HG03095 (cell line): ENCODE results near the gene ENGASE.

ENCODE experiments used
- ATAC-seq: cut with Tn5 transposase; IDR thresholded peaks from one replicate; pipeline ENCODE4 v1.9.1; 2021; ENCODE audit warnings: moderate library complexity; ENCODE audit not compliant: unreplicated experiment

The ENGASE gene

DNA sequence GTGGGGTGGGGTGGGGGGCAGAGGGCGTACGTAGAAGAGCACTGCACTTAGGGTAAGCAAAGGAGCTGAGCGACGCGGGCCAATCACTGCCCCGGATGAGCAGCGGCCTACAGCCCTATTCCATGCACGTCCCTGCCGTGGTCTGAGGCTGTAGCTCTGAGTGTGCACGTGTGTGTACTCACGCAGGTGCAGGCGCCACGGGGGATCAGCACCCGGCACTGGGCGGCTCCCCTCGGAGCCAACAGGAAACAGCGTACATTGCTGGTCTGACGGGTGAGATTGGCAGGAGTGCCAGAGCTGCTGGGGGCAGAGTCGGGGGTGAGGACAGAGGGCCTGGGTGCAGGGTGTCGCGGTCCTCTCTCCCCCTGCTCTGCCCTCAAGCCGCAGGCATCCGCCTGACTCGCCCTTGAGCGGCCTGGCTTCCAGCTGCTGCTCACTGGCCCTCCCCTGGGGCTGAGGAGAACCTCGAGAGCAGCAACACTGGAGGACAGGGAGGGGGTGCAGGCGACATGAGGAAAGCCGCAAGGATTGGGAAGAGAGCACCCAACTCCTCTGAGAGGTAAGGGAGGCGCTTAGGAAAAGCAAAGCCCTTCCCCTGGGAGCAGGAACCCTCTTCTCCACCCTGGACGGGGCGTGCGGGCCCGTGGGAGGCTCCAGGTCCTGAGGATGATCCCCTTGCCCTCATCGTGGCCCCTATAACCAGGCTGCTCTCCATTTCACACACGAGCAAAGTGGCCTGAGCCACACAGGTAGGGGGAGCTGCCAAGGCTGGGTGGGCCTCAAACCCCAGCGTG, 57.8 kb downstream of the ENGASE start:
- ATAC-seq = no peak

DNA sequence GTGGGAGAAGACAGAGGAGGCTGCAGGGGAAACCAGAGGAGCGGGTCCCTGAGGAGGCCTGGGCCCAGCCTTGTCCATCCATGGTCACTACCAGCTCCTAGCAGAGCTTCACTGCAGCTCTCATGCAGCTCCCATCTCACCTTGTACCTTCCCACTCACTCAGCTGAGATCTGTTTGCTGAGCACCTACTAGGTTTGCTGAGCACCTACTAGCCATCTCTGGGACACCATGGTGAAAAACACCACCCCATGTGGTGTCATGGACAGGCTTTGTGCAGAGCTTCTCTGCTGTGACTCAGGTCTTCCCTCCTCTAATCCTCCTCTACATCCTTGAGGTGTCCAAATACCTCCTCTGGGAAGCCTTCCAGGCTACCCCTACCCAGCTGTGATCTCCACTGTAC, 58.6 kb downstream of the ENGASE start:
- ATAC-seq = no peak

DNA sequence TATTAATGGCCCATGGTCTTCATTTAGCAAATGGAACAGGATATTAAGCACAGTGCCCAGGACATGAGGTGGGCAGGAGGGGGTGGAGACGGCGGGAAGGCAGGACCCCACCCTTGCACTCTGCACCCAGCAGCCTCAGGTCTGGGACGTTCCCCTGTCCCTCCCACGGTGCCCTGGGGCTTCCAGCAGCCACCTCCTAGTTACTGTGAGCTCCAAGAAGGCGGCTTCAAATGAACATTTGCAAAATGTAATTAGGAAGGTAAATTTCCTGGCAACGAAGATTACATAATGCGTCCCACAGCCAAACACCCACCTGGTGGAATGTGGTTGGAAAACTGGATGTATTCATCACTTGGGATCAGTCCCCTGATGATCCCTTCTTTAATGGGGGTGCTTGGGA, 59.4 kb downstream of the ENGASE start:
- no peak for ATAC-seq

DNA sequence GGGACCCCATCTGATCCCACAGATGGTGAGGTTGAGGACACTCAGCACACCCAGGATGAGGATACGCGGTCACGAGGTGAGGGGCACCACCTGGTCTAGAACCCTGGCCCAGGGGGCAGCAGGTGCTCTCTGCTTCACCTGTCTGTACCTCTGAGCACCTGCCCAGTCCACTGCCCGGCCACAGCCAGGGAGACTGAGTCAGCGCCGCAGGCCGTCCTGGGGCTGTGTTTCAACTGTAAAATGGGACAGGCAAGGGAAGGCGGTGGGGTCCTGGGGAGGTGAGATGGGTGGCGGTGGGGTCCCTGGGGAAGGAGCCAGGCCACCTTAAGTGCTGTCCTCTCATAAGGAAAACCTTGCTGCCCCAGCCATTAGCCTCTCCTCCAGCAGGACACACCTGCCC, 60.4 kb downstream of the ENGASE start:
- no peak for ATAC-seq

DNA sequence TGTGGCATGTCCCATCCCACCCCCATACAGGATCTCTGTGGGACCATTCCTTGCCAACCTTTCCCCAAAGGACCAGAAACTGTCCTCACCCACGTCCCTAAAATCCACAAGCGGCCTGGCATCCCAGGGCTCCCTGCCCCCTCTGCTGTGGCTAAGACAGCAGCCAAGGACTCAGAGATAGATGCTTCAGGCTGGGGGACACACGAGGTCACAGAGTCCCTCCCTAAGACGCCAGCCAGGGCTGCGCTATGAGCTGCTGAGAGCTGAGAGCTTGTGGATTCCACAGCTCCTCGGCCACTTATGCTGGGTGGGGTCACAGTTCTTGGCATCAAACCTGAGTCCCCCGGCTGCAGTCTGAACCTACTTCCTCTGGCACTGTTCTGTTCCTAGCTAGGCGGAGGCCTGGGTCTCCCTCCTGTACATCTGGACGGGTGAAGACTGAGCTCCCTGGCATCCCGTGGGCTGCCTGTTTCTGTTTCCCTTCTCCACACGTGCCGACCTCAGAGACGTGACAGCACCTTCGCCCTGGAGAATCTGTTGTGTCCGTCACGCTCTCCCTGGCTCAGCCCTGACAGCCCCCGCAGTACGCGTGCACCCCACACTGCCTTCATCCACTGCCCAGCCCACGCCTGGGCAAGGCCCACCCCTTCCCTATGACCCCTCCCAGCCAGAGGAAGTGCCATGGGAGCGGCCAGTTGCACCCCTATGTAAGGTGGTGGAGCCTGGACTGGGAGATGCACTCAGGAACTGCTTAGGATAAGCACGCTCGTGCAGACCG, 61.2 kb downstream of the ENGASE start:
- ATAC-seq = no peak
